ENCODE data around the gene IL15RA.
"Not testable (repeated sequence)": the region's sequence is repeated elsewhere in the genome, so short reads cannot be mapped to it uniquely, and the experiment has no call there.

IL15RA gene

GRCh38 chr10:5949009-5949759, 28.2 kb downstream of the IL15RA start:
- no peak for DNase-seq

GRCh38 chr10:5948208-5948585, 29.1 kb downstream of the IL15RA start:
- DNase-seq: no peak

- DNase-seq: no peak
Measured at GRCh38 chr10:5947471-5948207, 29.7 kb downstream of the IL15RA start.

GRCh38 chr10:5946786-5947185, 30.6 kb downstream of the IL15RA start:
- DNase-seq: no peak

GRCh38 chr10:5946419-5946775, 30.9 kb downstream of the IL15RA start:
- DNase-seq: not testable (repeated sequence)

- no peak for DNase-seq
Measured at GRCh38 chr10:5945561-5946418, 31.6 kb downstream of the IL15RA start.

- DNase-seq: no peak
Measured at GRCh38 chr10:5945190-5945509, 32.2 kb downstream of the IL15RA start.

- DNase-seq: no peak
Measured at GRCh38 chr10:5944389-5945189, 32.8 kb downstream of the IL15RA start.

- DNase-seq: peak; percentile 47
Measured at GRCh38 chr10:5943536-5943935, 33.8 kb downstream of the IL15RA start.

GRCh38 chr10:5942474-5942873, 34.9 kb downstream of the IL15RA start:
- no peak for DNase-seq

GRCh38 chr10:5942001-5942400, 35.3 kb downstream of the IL15RA start:
- no peak for DNase-seq

GRCh38 chr10:5941579-5941978, 35.8 kb downstream of the IL15RA start:
- DNase-seq: no peak

GRCh38 chr10:5940807-5941218, 36.5 kb downstream of the IL15RA start:
- DNase-seq: no peak

GRCh38 chr10:5938291-5938690, 39.1 kb downstream of the IL15RA start:
- no peak for DNase-seq

- DNase-seq: no peak
Measured at GRCh38 chr10:5937016-5937415, 40.3 kb downstream of the IL15RA start.

GRCh38 chr10:5935628-5936027, 41.7 kb downstream of the IL15RA start:
- no peak for DNase-seq

- no peak for DNase-seq
Measured at GRCh38 chr10:5933909-5934546, 43.3 kb downstream of the IL15RA start.

GRCh38 chr10:5932345-5932744, 45.0 kb downstream of the IL15RA start:
- no peak for DNase-seq

GRCh38 chr10:5930272-5930671, 47.1 kb downstream of the IL15RA start:
- no peak for DNase-seq

GRCh38 chr10:5929442-5929841, 47.9 kb downstream of the IL15RA start:
- DNase-seq: no peak

- no peak for DNase-seq
Measured at GRCh38 chr10:5927306-5927705, 50.0 kb downstream of the IL15RA start.

- DNase-seq: no peak
Measured at GRCh38 chr10:5924889-5925288, 52.5 kb downstream of the IL15RA start.
